A549 (cell line): Measurements from ENCODE around the gene HMCES. TPM values are rescaled to one million over a fixed set of nuclear protein-coding genes. Genes with fewer than 3 reads are reported as not detected.

ENCODE experiments used
- ATAC-seq, 2 experiments: fragments of 200-7000 bp in 1 of 2; fragments of >200 bp in 1 of 2; cut with Nextera tagmentation in 1 of 2; cut with Tn5 transposase in 1 of 2; 3 replicates each; pipeline versions ENCODE4 v1.8.0 to v1.9.1; 2018 to 2020; ENCODE audit warnings: mild to moderate bottlenecking in 1 of 2, moderate library complexity in 1 of 2
- CTCF ChIA-PET: fragments of 300-600 bp; sonication (Branson Sonifier 250); formaldehyde crosslinking; extraction: SDS; loops from one replicate; lab custom pipeline; 2021; ENCODE audit warnings: antibody characterized with exemption, inconsistent platforms; lab: Yijun Ruan, JAX
- POLR2A ChIA-PET: fragments of 350-600 bp; formaldehyde crosslinking; extraction: SDS; loops from one replicate; lab custom pipeline; 2021; ENCODE audit warnings: antibody characterized with exemption, inconsistent platforms; lab: Yijun Ruan, JAX
- DNase-seq, 2 experiments: peaks; one replicate each; pipeline versions ENCODE4 v3.0.0 to v3.0.0-alpha.2; 2011 to 2016; ENCODE audit warnings: low read depth in 1 of 2, low spot score in 1 of 2
- FAIRE-seq: peaks from 2 replicates; lab custom pipeline; 2011; peaks lifted over from hg19 to GRCh38; lab: Jason Lieb, UNC
- H3K27ac ChIP-seq, 2 experiments: fragments of >200 bp; sonication (Bioruptor Twin); formaldehyde crosslinking; 3 replicates each; pipeline ENCODE4 v1.5.1; 2016 to 2017
- H3K4me1 ChIP-seq: fragments of >200 bp; sonication (Bioruptor Twin); formaldehyde crosslinking; 3 replicates; pipeline ENCODE4 v1.6.1; 2016
- H3K4me2 ChIP-seq: fragments of >200 bp; sonication (Bioruptor Twin); formaldehyde crosslinking; 3 replicates; pipeline ENCODE4 v1.6.1; 2016
- H3K4me3 ChIP-seq: fragments of >200 bp; sonication (Bioruptor Twin); formaldehyde crosslinking; 3 replicates; pipeline ENCODE4 v1.5.1; 2016
- H3K9me3 ChIP-seq: fragments of >200 bp; sonication (Bioruptor Twin); formaldehyde crosslinking; 3 replicates; pipeline ENCODE4 v1.6.1; 2016
- ELK1 ChIP-seq: fragments of 150-350 bp; IDR thresholded peaks from 2 replicates; pipeline ENCODE4 v1.6.1; 2014; ENCODE audit warnings: low read depth, mild to moderate bottlenecking, low read length
- HOXA7 ChIP-seq: fragments of 250-450 bp; sonication (Bioruptor Pico); IDR thresholded peaks from 2 replicates; pipeline ENCODE4 v1.5.0; 2020; ENCODE audit warnings: mild to moderate bottlenecking, moderate library complexity
- HOXB5 ChIP-seq: fragments of 250-450 bp; sonication (Bioruptor Pico); IDR thresholded peaks from 2 replicates; pipeline ENCODE4 v1.5.0; 2020; ENCODE audit warnings: mild to moderate bottlenecking, moderate library complexity
- KDM1A ChIP-seq: fragments of 200-600 bp; sonication (generic); IDR thresholded peaks from 2 replicates; pipeline ENCODE4 v1.6.1; 2016; ENCODE audit warnings: low read depth, mild to moderate bottlenecking
- MAZ ChIP-seq: fragments of 150-350 bp; IDR thresholded peaks from 2 replicates; pipeline ENCODE4 v1.6.1; 2014; ENCODE audit warnings: antibody characterized with exemption, low read depth, low read length, borderline replicate concordance
- MYC ChIP-seq: IDR thresholded peaks from 2 replicates; pipeline ENCODE4 v1.6.1; 2012; ENCODE audit warnings: mild to moderate bottlenecking, inconsistent platforms, low read length, improper control_type of control experiment, borderline replicate concordance
- NFE2L2 ChIP-seq: fragments of 150-350 bp; conservative IDR thresholded peaks from 2 replicates; pipeline ENCODE4 v1.6.1; 2014; ENCODE audit warnings: low read length
- NR3C1 ChIP-seq: fragments of >200 bp; sonication (Bioruptor Twin); formaldehyde crosslinking; IDR thresholded peaks from 3 replicates; pipeline ENCODE4 v1.6.1; 2017
- PBX3 ChIP-seq: IDR thresholded peaks from 2 replicates; pipeline ENCODE4 v1.6.1; 2012
- POLR2AphosphoS2 ChIP-seq: conservative IDR thresholded peaks from 2 replicates; pipeline ENCODE4 v1.6.1; 2012; ENCODE audit warnings: low read length, improper control_type of control experiment, inconsistent platforms
- SMC3 ChIP-seq: fragments of >200 bp; sonication (Bioruptor Twin); formaldehyde crosslinking; IDR thresholded peaks from 3 replicates; pipeline ENCODE4 v1.6.1; 2018; ENCODE audit warnings: inconsistent platforms
- WGBS: methylation state at CpG from one replicate; pipeline ENCODE4 v1.1.6; 2017; ENCODE audit errors: missing lambda C conversion rate; 5-methylcytosine and 5-hydroxymethylcytosine counted together
- polyA plus RNA-seq, 4 experiments: library from polyadenylated mRNA; depleted of rRNA in 3 of 4; stranded (reverse); fragments of >200 nt; fragmentation: RNase III in 1 of 4; extraction: RNeasy Plus Mini Kit Qiagen cat#74134 plus additional on column Dnase treatment in 1 of 4; gene quantifications; 2 replicates in 3 of 4; 3 replicates in 1 of 4; pipeline ENCODE4 v1.2.3, GENCODE V29; 2011 to 2017
- TF ChIP-seq, protein P1 (sequence below): fragments of 250-450 bp; sonication (Bioruptor Pico); IDR thresholded peaks from 2 replicates; pipeline ENCODE4 v1.5.0; 2021; ENCODE audit warnings: mild to moderate bottlenecking, moderate library complexity, borderline replicate concordance
- TF ChIP-seq, protein P2 (sequence below): fragments of 450-650 bp; IDR thresholded peaks from 2 replicates; pipeline ENCODE4 v1.6.1; 2014; ENCODE audit warnings: antibody characterized with exemption
- TF ChIP-seq, protein P3 (sequence below): fragments of 200-600 bp; sonication (generic); IDR thresholded peaks from 2 replicates; pipeline ENCODE4 v1.6.1; 2016; ENCODE audit warnings: antibody characterized with exemption, mild to moderate bottlenecking, moderate library complexity
- TF ChIP-seq, protein P4 (sequence below): IDR thresholded peaks from 2 replicates; pipeline ENCODE4 v1.6.1; 2012; ENCODE audit warnings: low read depth, borderline replicate concordance

HMCES gene
- polyA plus RNA-seq, 2 of the 4 experiments (the other 2 are of a cell fraction): 35.2 to 39.9 TPM

GRCh38 chr3:129312021-129312639 lies 33.5 kb downstream of the HMCES start:
- Histone ChIP-seq H3K27ac (no peak overlapping the region), H3K4me2 (no peak overlapping the region), H3K9me3 (no peaks in the 10 kb centered on the region), H3K4me3 (no peak overlapping the region), H3K4me1 (peaks cover 13% of the 10 kb centered on the region)
- ATAC-seq (no peak), DNase-seq (no peak), FAIRE-seq (no peak)
- ChIA-PET POLR2A (no interaction called here), CTCF (interaction anchor here (1.1 kb wide), 1 partner anchor 10 kb away, joined by 3 read pairs; no protein-coding TSS in a partner anchor)
- TF ChIP-seq KDM1A (no peak), POLR2AphosphoS2 (no peak), MYC (no peak), MAZ (no peak), ELK1 (no peak), HOXA7 (CRISPR knock-in tag) (no peak), NR3C1 (no peak)
- TF ChIP-seq, protein P1, sequence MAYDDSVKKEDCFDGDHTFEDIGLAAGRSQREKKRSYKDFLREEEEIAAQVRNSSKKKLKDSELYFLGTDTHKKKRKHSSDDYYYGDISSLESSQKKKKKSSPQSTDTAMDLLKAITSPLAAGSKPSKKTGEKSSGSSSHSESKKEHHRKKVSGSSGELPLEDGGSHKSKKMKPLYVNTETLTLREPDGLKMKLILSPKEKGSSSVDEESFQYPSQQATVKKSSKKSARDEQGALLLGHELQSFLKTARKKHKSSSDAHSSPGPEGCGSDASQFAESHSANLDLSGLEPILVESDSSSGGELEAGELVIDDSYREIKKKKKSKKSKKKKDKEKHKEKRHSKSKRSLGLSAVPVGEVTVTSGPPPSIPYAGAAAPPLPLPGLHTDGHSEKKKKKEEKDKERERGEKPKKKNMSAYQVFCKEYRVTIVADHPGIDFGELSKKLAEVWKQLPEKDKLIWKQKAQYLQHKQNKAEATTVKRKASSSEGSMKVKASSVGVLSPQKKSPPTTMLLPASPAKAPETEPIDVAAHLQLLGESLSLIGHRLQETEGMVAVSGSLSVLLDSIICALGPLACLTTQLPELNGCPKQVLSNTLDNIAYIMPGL: no peak
- 86% methylated on average over 2 of the region's 2 CpGs for WGBS

- FAIRE-seq: no peak
- Histone ChIP-seq H3K4me2 (no peak overlapping the region), H3K4me3 (no peak overlapping the region), H3K4me1 (peaks cover 15% of the 10 kb centered on the region), H3K27ac (no peak overlapping the region), H3K9me3 (no peaks in the 10 kb centered on the region)
- TF ChIP-seq, protein P2, sequence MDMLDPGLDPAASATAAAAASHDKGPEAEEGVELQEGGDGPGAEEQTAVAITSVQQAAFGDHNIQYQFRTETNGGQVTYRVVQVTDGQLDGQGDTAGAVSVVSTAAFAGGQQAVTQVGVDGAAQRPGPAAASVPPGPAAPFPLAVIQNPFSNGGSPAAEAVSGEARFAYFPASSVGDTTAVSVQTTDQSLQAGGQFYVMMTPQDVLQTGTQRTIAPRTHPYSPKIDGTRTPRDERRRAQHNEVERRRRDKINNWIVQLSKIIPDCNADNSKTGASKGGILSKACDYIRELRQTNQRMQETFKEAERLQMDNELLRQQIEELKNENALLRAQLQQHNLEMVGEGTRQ: peak; percentile 24; the same call in 1 of the 2 replicates
- TF ChIP-seq SMC3: no peak
- ChIA-PET POLR2A (interaction anchor here (1.5 kb wide), 1 partner anchor 191 kb away, joined by 3 read pairs; the partner anchor contains the start of gene RAB43), CTCF (interaction anchor here (1.1 kb wide), 1 partner anchor 11 kb away, joined by 3 read pairs; no protein-coding TSS in a partner anchor)
- DNase-seq: peak in 1 of 2 experiments; percentile 16
- ATAC-seq: peak; percentile 1 to 11; a peak in 4 of 6 replicates
These were observed 34.2 kb downstream of the HMCES start for GRCh38 chr3:129312671-129313414.

GRCh38 chr3:129313415-129313664 lies 34.7 kb downstream of the HMCES start:
- Histone ChIP-seq H3K4me2 (no peak overlapping the region), H3K4me1 (peaks cover 15% of the 10 kb centered on the region), H3K27ac (no peak overlapping the region), H3K9me3 (no peaks in the 10 kb centered on the region), H3K4me3 (no peak overlapping the region)
- TF ChIP-seq PBX3: 0 out of 2 replicates have a peak, but pooled peaks have one; percentile 10
- TF ChIP-seq, protein P3, sequence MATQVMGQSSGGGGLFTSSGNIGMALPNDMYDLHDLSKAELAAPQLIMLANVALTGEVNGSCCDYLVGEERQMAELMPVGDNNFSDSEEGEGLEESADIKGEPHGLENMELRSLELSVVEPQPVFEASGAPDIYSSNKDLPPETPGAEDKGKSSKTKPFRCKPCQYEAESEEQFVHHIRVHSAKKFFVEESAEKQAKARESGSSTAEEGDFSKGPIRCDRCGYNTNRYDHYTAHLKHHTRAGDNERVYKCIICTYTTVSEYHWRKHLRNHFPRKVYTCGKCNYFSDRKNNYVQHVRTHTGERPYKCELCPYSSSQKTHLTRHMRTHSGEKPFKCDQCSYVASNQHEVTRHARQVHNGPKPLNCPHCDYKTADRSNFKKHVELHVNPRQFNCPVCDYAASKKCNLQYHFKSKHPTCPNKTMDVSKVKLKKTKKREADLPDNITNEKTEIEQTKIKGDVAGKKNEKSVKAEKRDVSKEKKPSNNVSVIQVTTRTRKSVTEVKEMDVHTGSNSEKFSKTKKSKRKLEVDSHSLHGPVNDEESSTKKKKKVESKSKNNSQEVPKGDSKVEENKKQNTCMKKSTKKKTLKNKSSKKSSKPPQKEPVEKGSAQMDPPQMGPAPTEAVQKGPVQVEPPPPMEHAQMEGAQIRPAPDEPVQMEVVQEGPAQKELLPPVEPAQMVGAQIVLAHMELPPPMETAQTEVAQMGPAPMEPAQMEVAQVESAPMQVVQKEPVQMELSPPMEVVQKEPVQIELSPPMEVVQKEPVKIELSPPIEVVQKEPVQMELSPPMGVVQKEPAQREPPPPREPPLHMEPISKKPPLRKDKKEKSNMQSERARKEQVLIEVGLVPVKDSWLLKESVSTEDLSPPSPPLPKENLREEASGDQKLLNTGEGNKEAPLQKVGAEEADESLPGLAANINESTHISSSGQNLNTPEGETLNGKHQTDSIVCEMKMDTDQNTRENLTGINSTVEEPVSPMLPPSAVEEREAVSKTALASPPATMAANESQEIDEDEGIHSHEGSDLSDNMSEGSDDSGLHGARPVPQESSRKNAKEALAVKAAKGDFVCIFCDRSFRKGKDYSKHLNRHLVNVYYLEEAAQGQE: no peak
- TF ChIP-seq, protein P4, sequence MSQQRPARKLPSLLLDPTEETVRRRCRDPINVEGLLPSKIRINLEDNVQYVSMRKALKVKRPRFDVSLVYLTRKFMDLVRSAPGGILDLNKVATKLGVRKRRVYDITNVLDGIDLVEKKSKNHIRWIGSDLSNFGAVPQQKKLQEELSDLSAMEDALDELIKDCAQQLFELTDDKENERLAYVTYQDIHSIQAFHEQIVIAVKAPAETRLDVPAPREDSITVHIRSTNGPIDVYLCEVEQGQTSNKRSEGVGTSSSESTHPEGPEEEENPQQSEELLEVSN: no peak
- TF ChIP-seq NFE2L2: no peak
- no peak for TF ChIP-seq HOXB5 (CRISPR knock-in tag)
- FAIRE-seq (no peak), DNase-seq (no peak), ATAC-seq (peak in 1 of 2 experiments; percentile 11; a peak in 3 of 6 replicates)
- ChIA-PET CTCF (interaction anchor here (1.4 kb wide), 1 partner anchor 11 kb away, joined by 3 read pairs; no protein-coding TSS in a partner anchor), POLR2A (interaction anchor here (1.5 kb wide), 1 partner anchor 192 kb away, joined by 3 read pairs; the partner anchor contains the start of gene RAB43)
